ENCODE results near the gene LRRC8A. TPM values are rescaled to one million over a fixed set of nuclear protein-coding genes. Genes with fewer than 3 reads are reported as not detected.

The LRRC8A gene
- total RNA-seq, 1 donor from 2014 or later: 45.5 TPM

GRCh38 chr9:128884164-128884563, 2.2 kb downstream of the LRRC8A start:
- H3K27ac ChIP-seq: peak overlapping the region; percentile 18
- no peak for TF ChIP-seq CTCF (IDR thresholded peaks at IDR 0.05)
- intact Hi-C loops (cut with DNase I): no loop called here
- ATAC-seq (no peak), DNase-seq (no peak)
- H3K4me3 ChIP-seq: peak overlapping the region; percentile 96
- peaks cover 26% of the 10 kb centered on the region for H3K36me3 ChIP-seq
- no peaks in the 10 kb centered on the region for H3K27me3 ChIP-seq (ENCODE audit: low read depth)
- H3K9me3 ChIP-seq: no peaks in the 10 kb centered on the region
- peaks cover 67% of the 10 kb centered on the region for H3K4me1 ChIP-seq

GRCh38 chr9:128885376-128885775, 3.4 kb downstream of the LRRC8A start:
- no peak for TF ChIP-seq CTCF (IDR thresholded peaks at IDR 0.05)
- Histone ChIP-seq H3K4me3 (peak overlapping the region; percentile 18), H3K27ac (peak overlapping the region; percentile 20), H3K36me3 (peaks cover 34% of the 10 kb centered on the region), H3K27me3 (ENCODE audit: low read depth) (no peaks in the 10 kb centered on the region), H3K4me1 (peaks cover 66% of the 10 kb centered on the region), H3K9me3 (no peaks in the 10 kb centered on the region)
- ATAC-seq (no peak), DNase-seq (no peak)
- intact Hi-C loops (cut with DNase I): no loop called here

GRCh38 chr9:128885798-128886197, 3.9 kb downstream of the LRRC8A start:
- intact Hi-C loops (cut with DNase I): no loop called here
- Histone ChIP-seq H3K27me3 (ENCODE audit: low read depth) (no peaks in the 10 kb centered on the region), H3K4me3 (peak overlapping the region; percentile 18), H3K27ac (peak overlapping the region; percentile 20), H3K9me3 (no peaks in the 10 kb centered on the region), H3K4me1 (peaks cover 64% of the 10 kb centered on the region), H3K36me3 (peaks cover 39% of the 10 kb centered on the region)
- ATAC-seq (no peak), DNase-seq (no peak)
- TF ChIP-seq CTCF (IDR thresholded peaks at IDR 0.05): no peak

GRCh38 chr9:128886211-128886891, 4.4 kb downstream of the LRRC8A start:
- H3K27ac ChIP-seq: peak overlapping the region; percentile 20
- DNase-seq: no peak
- peak overlapping the region; percentile 18 for H3K4me3 ChIP-seq
- H3K4me1 ChIP-seq: peaks cover 67% of the 10 kb centered on the region
- H3K36me3 ChIP-seq: peaks cover 42% of the 10 kb centered on the region
- no peak for TF ChIP-seq CTCF (IDR thresholded peaks at IDR 0.05)
- no peaks in the 10 kb centered on the region for H3K27me3 ChIP-seq (ENCODE audit: low read depth)
- ATAC-seq: no peak
- H3K9me3 ChIP-seq: no peaks in the 10 kb centered on the region
- intact Hi-C loops (cut with DNase I): no loop called here

- no peak for TF ChIP-seq CTCF (IDR thresholded peaks at IDR 0.05)
- Histone ChIP-seq H3K27me3 (ENCODE audit: low read depth) (no peaks in the 10 kb centered on the region), H3K4me1 (peaks cover 74% of the 10 kb centered on the region), H3K9me3 (no peaks in the 10 kb centered on the region), H3K27ac (no peak overlapping the region), H3K4me3 (no peak overlapping the region), H3K36me3 (peaks cover 49% of the 10 kb centered on the region)
- ATAC-seq (no peak), DNase-seq (no peak)
- intact Hi-C loops (cut with DNase I): no loop called here
Observed at GRCh38 chr9:128887049-128887448, 5.1 kb downstream of the LRRC8A start.

Data from lower lobe of right lung (tissue), 2 donors.